NCI-H446 (cell line): Measurements from ENCODE around the gene NF1.

Source experiments
- DNase-seq, 2 experiments: peaks; one replicate each; lab custom pipeline; 2025; lab: John Stamatoyannopoulos, UW

Gene NF1

DNA sequence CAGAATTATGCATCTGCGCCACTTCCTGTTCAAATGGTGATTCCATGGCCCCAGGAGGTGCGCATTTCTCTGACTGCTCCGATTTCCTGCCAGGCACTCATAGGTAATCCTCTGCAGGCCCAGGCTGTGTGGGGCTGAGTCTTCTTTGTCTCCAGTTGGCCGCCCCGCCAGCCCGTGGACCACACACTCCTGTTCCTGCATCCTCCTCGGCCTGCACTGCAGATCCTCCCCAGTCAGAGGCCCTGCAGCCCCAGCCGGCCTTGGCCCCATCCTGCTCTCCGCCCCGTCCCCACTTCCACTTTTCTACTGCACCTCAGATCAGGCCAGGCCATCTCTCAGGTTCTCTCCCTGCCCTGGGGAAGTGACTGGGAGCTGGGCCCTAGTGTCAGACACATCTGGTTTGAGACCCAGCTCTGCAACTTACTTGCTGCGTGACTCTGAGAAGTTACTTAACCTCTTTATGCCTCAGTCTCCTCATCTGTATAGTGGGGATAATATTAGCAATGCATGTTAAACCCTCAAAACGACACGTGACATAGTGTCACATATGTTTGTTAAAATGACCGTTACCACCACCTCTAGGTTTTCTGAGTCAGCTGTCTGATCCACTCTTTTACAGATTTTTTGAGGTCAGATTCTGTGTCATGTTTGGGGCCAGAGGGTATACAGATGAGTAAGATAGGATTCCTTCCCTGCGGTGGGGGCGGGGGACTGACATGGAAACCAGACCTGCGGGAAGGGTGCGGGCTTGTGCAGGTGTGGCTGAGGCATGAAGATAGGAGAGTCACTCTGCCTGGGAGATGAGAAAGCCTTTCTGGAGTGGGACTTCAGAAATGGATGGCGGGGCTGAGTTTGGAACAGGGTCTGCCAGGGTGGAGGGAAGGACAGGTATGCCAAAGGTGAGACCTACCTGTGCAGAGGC lies 309.5 kb downstream of the NF1 start:
- DNase-seq, result no peak

DNA sequence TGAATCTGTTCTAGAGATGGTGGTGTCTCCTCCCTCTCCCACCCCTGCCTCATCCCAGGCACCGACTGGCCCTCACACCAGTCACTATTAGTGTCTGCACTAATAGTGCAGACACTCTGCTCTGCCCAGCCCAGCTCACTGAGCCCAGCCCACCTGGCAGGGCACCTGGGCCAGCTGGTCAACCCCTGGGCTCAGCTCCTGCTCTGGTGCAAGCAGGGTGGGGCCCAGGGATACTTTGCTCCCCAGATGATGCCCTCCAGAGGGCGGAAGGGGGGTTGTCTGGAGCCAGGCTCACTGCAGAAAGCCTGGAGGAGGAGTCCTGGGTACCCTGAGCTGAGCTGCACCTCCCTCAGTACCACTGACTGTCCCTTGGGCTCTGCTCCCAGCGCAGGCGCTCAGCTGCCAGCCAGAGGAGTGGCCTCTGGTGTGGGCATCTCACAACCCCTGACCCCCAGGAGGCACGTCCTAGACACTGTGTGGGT lies 311.2 kb downstream of the NF1 start:
- DNase-seq, result no peak

GRCh38 chr17:31408586-31408985 lies 313.8 kb downstream of the NF1 start:
- no peak for DNase-seq

- no peak for DNase-seq
These were observed 317.0 kb downstream of the NF1 start for GRCh38 chr17:31411707-31412285.

DNA sequence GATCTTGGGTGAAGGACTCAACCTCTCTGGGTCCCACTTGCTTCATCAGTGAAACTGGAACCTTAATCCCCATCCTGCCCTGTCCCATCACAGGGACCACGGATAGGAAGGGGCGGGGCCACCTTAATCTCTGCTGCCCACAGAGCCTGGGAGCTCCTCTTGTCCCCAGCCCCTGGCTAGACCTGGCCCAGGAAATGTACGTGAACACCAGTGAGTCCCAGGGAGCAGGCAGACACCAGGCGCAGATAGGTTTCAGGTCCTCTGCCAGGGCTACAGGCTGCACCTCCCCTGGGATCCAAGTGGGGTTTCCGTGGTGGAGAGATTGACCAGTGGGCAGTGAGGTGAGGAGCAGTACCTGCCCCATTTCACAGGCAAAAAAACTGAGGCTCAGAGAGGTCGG lies 317.7 kb downstream of the NF1 start:
- no peak for DNase-seq

DNA sequence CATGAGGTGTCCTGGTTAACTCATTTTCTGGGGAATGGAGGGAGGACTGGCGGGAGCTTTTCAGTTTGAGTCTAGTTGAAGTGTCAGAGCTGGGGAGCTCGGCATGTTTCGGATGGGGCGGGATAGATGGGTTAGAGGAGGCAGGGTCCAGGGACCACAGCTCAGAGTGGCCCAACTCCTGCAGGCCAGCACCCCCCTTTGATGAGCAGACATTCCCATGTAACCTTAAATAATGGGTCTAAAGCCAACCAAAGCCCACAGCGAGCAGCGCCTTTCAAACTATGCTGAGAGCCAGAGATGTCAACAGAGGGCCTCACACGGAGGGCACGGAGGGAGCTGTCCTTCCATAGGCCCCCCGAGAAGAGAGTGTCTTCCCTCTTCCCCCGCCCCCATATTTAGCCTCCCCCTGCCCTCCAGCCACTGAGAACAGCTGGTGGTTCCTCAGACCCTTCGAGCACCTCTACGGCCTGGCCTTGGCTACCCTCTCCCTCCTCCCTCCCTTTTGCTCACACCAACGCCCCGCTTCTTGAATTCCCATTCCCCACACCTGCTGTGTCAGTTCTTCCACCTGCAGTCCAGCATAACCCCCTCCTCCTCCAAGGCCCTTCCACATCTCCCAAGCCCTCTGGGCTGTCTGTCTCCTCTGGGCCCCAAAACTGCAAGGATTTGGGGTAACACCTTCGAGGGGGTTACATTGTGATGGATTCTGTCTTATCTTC lies 318.5 kb downstream of the NF1 start:
- DNase-seq, result no peak

- no peak for DNase-seq
These were observed 319.2 kb downstream of the NF1 start for GRCh38 chr17:31413874-31414549.

DNA sequence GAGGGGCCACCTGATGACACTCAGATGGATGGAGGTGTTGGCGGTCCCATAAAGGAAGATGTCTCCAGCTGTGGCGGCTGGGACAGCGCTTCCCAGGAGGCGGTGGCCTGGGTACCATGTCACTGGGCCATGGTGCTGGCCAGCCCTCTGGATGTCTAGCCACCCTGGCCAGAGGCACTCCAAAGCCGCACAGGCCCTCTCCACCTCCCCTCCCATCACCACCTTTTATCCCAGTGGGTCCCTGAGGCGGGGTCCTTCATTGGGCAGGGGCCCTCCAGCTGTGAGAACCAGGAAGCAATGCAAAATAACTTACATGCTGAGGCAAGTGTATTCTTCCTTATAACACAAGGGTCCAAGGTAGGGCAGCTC lies 319.8 kb downstream of the NF1 start:
- no peak for DNase-seq

DNA sequence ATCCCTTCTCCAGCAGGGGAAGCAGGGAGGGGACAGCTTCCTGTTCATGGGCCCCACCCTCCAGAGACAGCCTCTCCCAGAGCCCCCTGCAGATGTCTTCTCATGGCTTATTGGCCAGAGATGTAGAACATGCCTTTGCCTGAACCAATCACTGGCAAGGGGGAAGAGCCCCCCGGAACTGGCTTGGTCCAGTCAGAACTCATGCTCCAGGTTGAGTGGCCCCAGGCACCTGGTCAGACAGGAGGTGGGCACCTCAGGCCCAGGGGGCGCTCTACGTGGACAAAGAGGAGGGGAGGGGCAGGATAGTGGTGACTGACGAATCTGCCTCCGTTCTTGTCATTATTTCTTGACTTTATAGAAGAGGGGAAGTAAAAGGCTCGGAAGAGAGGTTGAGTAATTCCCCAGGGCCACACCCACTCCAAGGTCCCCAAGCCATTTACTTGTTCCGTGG lies 320.3 kb downstream of the NF1 start:
- no peak for DNase-seq

GRCh38 chr17:31415640-31416502 lies 321.1 kb downstream of the NF1 start:
- DNase-seq, result no peak

GRCh38 chr17:31416503-31416923 lies 321.7 kb downstream of the NF1 start:
- no peak for DNase-seq

- no peak for DNase-seq
These were observed 322.4 kb downstream of the NF1 start for GRCh38 chr17:31417051-31417792.

DNA sequence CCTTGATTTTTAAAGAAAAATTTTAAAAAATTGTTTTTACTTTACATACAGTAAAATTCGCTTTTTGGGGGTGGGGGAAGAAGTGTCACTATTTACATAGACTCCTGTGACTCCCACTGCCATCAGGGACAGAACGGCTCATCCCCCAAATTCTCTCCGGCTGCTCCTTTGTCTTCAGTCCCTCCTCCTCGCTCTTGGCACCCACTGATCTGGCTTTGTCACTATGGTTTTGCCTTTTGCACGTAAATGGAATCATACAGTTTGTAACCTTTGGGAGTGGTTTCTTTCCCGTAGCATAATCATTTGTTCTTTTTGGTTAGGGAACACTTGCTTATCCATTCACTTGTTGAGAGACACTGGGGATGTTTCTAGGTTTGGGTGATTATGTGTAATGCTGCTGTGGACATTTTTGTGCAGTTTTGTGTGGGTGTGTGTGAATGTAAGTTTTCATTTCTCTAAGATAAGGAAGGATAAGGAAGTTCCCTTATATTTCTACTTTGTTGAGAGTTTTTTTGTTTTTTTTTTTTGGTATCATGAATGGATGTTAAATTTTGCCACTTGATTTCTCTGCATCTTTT lies 324.1 kb downstream of the NF1 start:
- no peak for DNase-seq

DNA sequence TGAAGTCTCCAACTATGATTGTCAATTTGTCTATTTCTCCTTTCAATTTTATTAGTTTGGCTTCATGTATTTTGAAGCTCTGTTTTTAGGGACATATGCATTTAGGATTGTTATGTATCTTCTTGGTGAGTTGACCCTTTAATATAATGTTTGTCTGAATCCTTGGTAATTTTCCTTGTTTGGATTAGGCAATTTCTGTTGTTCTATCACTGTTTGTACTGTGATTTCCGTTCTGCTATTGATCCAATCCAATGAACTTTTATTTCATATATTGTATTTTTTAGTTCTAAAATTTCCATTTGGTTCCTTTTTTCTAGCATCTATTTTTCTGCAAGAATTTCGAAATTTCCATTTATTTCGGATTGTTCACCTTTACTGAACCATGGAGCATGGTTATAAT lies 327.7 kb downstream of the NF1 start:
- DNase-seq, result no peak

- no peak for DNase-seq
These were observed 330.1 kb downstream of the NF1 start for GRCh38 chr17:31424944-31425281.

- peak; percentile 8 to 40 for DNase-seq
These were observed 330.7 kb downstream of the NF1 start for GRCh38 chr17:31425282-31426040.
